Ascending aorta (tissue), 2 donors: Measurements from ENCODE around the gene OR52E8. TPM values are rescaled to one million over a fixed set of nuclear protein-coding genes. Genes with fewer than 3 reads are reported as not detected.
A peak's percentile ranks its signal among the peaks of the same experiment; 100 is the strongest.

ENCODE experiments used
- DNase-seq, 2 donors: peaks; one replicate each; pipeline ENCODE4 v3.0.0-alpha.2; 2019; ENCODE audit warnings: low spot score in 2 of 2
- H3K27ac ChIP-seq, 2 donors: fragments of 200-600 bp; sonication (generic); one replicate each; pipeline ENCODE4 v1.5.1; 2016 to 2017; ENCODE audit warnings: mild to moderate bottlenecking in 1 of 2
- H3K27me3 ChIP-seq: fragments of 200-600 bp; sonication (generic); one replicate; pipeline ENCODE4 v1.5.1; 2017
- H3K36me3 ChIP-seq, 2 donors: fragments of 200-600 bp; sonication (generic); one replicate each; pipeline ENCODE4 v1.5.1; 2016
- H3K4me1 ChIP-seq, 2 donors: fragments of 200-600 bp; sonication (generic); one replicate each; pipeline ENCODE4 v1.5.1; 2016 to 2017; ENCODE audit warnings: mild to moderate bottlenecking in 1 of 2
- H3K4me3 ChIP-seq, 2 donors: fragments of 200-600 bp; sonication (generic); one replicate each; pipeline ENCODE4 v1.5.1; 2016 to 2017; ENCODE audit warnings: mild to moderate bottlenecking in 1 of 2
- H3K9me3 ChIP-seq, 2 donors: fragments of 200-600 bp; sonication (generic); one replicate each; pipeline ENCODE4 v1.5.1; 2016
- intact Hi-C: fragments of 100-400 bp; cut with DNase I; formaldehyde crosslinking; loops from one replicate; pipeline ENCODE4 v1.15.1; 2023
- total RNA-seq: library from RNA; depleted of rRNA; stranded (reverse); fragments of >200 nt; gene quantifications from one replicate; pipeline ENCODE4 v1.1.0, GENCODE V29; 2016
- TF ChIP-seq, protein P1 (sequence below), 3 experiments: fragments of 200-600 bp in 2 of 3; fragments of 450-650 bp in 1 of 3; sonication (generic) in 2 of 3; IDR thresholded peaks; one replicate each; pipeline ENCODE4 v1.5.1; 2016 to 2019; ENCODE audit warnings: antibody characterized with exemption in 3 of 3, mild to moderate bottlenecking in 1 of 3, moderate library complexity in 1 of 3

The OR52E8 gene
- not detected for total RNA-seq

DNA sequence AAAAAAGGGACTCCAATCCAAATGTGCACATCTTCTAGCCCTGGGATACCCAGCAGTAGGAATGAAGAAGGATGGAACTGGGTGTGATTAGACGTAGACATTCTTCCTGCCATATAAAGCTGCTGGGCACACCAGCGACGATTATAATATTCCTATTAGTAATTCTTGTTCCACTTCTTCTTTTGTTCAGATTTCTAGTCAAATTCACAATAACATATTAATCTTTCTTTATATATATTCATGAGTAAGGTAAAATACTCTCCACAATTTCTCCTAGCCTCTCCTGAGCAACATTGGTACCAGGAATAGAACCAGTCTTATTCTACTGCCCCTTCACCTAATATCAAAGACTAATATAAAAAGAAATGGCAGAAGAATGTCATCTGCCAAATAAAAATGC, at the start of gene OR52E8:
TSS of gene OR52E8 (minus strand) at position 101 of the 400 bp plus-strand sequence. CDS start at position 101, 0 bp downstream.
- Histone ChIP-seq H3K4me3 (no peak within 1 kb of the TSS), H3K4me1 (no peaks in the 10 kb centered on the region), H3K27me3 (no peaks in the 10 kb centered on the region), H3K27ac (no peak within 1 kb of the TSS), H3K9me3 (no peaks in the 10 kb centered on the region), H3K36me3 (no peaks in the 10 kb centered on the region)
- intact Hi-C loops, result no loop called here
- TF ChIP-seq, protein P1, sequence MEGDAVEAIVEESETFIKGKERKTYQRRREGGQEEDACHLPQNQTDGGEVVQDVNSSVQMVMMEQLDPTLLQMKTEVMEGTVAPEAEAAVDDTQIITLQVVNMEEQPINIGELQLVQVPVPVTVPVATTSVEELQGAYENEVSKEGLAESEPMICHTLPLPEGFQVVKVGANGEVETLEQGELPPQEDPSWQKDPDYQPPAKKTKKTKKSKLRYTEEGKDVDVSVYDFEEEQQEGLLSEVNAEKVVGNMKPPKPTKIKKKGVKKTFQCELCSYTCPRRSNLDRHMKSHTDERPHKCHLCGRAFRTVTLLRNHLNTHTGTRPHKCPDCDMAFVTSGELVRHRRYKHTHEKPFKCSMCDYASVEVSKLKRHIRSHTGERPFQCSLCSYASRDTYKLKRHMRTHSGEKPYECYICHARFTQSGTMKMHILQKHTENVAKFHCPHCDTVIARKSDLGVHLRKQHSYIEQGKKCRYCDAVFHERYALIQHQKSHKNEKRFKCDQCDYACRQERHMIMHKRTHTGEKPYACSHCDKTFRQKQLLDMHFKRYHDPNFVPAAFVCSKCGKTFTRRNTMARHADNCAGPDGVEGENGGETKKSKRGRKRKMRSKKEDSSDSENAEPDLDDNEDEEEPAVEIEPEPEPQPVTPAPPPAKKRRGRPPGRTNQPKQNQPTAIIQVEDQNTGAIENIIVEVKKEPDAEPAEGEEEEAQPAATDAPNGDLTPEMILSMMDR (IDR thresholded peaks at IDR 0.05), result no peak
- DNase-seq, result no peak

DNA sequence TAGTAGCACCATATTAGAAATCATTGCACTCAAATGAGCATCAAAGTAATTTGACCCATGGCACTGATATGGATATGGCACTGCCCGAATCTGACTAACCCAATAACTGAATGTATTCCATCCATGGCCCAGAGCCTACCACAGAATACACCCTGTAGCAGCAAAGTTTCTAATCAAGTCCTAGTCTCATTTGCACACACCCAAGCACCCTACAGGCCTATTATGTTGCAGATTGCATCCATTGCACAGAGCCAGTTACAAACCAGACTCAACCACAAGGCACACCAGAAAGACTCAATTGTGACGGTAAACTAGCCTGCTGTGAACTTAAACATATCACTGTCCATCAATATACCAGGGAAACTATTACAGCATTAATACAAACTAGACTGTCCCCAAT, 42.0 kb upstream of the OR52E8 start:
- no peak overlapping the region for H3K27ac ChIP-seq
- no peaks in the 10 kb centered on the region for H3K9me3 ChIP-seq
- H3K4me3 ChIP-seq, result no peak overlapping the region
- TF ChIP-seq, protein P1 (IDR thresholded peaks at IDR 0.05), result no peak
- no peak for DNase-seq
- H3K4me1 ChIP-seq, result no peaks in the 10 kb centered on the region
- H3K36me3 ChIP-seq, result no peaks in the 10 kb centered on the region
- intact Hi-C loops, result no loop called here
- no peaks in the 10 kb centered on the region for H3K27me3 ChIP-seq

DNA sequence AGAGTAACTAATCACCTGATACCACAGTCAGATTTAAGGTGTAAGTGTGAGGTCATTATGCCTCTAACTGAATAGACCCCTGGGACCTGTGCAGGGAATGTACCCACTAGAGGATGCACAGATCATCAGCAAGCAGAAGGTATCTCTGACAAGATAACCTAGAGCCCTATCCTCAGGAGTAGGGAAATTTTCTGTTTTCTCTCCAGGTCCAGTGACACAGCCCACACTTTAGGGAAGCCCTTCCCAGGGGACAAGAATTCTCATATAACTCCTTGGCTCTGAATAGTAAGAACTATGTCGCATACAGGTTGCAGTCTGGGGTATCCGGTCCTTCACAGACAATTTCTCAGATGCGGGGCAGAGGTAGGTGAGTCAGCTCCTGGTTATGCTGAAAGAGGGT, 35.4 kb upstream of the OR52E8 start, which contains the start of gene OR52E5:
TSS of gene OR52E5 (plus strand) at position 301 of the 400 bp plus-strand sequence. CDS start 7,569 bp downstream, outside the sequence.
- H3K27ac ChIP-seq, result no peak within 1 kb of the TSS
- intact Hi-C loops, result no loop called here
- no peaks in the 10 kb centered on the region for H3K27me3 ChIP-seq
- no peaks in the 10 kb centered on the region for H3K36me3 ChIP-seq
- no peaks in the 10 kb centered on the region for H3K4me1 ChIP-seq
- H3K9me3 ChIP-seq, result no peaks in the 10 kb centered on the region
- H3K4me3 ChIP-seq, result no peak within 1 kb of the TSS
- TF ChIP-seq, protein P1 (IDR thresholded peaks at IDR 0.05), result no peak
- DNase-seq, result no peak

- H3K9me3 ChIP-seq, result no peaks in the 10 kb centered on the region
- H3K27me3 ChIP-seq, result no peaks in the 10 kb centered on the region
- H3K4me1 ChIP-seq, result no peaks in the 10 kb centered on the region
- TF ChIP-seq, protein P1 (IDR thresholded peaks at IDR 0.05), result peak in 2 of 3 experiments; percentile 32 to 34
- intact Hi-C loops, result no loop called here
- no peak for DNase-seq
- H3K4me3 ChIP-seq, result no peak overlapping the region
- no peak overlapping the region for H3K27ac ChIP-seq
- H3K36me3 ChIP-seq, result no peaks in the 10 kb centered on the region
These were observed 33.8 kb upstream of the OR52E8 start for GRCh38 chr11:5891216-5891800.

DNA sequence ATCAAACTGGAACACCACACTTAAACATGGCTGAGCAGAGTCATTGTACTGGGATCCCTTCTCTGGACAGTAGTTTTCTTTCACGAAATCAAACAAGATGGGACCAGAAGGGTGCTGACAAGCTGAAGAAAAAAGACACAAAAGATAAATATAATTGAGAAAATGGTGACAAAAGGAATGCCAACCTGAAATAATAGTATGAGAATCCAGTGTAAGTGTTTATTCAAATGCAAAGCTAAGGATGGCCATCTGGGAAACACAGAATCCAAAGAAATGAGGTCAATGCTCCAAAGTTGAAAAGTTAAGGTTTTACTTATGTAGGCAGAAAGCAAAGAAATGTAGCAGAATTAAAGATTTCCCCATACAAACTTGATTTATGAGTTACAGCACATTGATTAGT, 30.2 kb upstream of the OR52E8 start:
- Histone ChIP-seq H3K27ac (no peak overlapping the region), H3K9me3 (no peaks in the 10 kb centered on the region), H3K4me3 (no peak overlapping the region), H3K27me3 (no peaks in the 10 kb centered on the region), H3K4me1 (no peaks in the 10 kb centered on the region), H3K36me3 (no peaks in the 10 kb centered on the region)
- no peak for DNase-seq
- intact Hi-C loops, result no loop called here
- TF ChIP-seq, protein P1 (IDR thresholded peaks at IDR 0.05), result no peak

GRCh38 chr11:5887172-5887571, 29.7 kb upstream of the OR52E8 start:
- Histone ChIP-seq H3K36me3 (no peaks in the 10 kb centered on the region), H3K4me1 (no peaks in the 10 kb centered on the region), H3K27me3 (no peaks in the 10 kb centered on the region), H3K9me3 (no peaks in the 10 kb centered on the region), H3K4me3 (no peak overlapping the region), H3K27ac (no peak overlapping the region)
- TF ChIP-seq, protein P1 (IDR thresholded peaks at IDR 0.05), result no peak
- intact Hi-C loops, result no loop called here
- no peak for DNase-seq
